Measurements from ENCODE around the gene REP15. TPM values are rescaled to one million over a fixed set of nuclear protein-coding genes. Genes with fewer than 3 reads are reported as not detected.

REP15 gene
- total and polyA plus RNA-seq, 4 donors = 0.63 to 2.1 (median 1.7) TPM

- peaks cover 0 to 13% (median 0%) of the 10 kb centered on the region in 5 donors for H3K4me1 ChIP-seq (ENCODE audit: control insufficient read depth in 5 of 5, insufficient read depth in 5 of 5, low read length in 5 of 5)
- WGBS, 2 donors = 82 to 93% methylated on average over 1 of the region's 1 CpG
- H3K36me3 ChIP-seq (ENCODE audit: control insufficient read depth in 4 of 4, insufficient read depth in 4 of 4, low read length in 4 of 4) = peaks cover 18 to 42% (median 25%) of the 10 kb centered on the region in 4 donors
- no peak for TF ChIP-seq CTCF (IDR thresholded peaks at IDR 0.05; ENCODE audit: control extremely low read depth, extremely low read depth)
- DNase-seq (peak in 2 of 3 donors; percentile 11 to 31), ATAC-seq (ENCODE audit: insufficient read depth, low FRiP score) (no peak)
- H3K4me3 ChIP-seq = no peak overlapping the region
- no peaks in the 10 kb centered on the region for H3K27me3 ChIP-seq (ENCODE audit: control insufficient read depth in 3 of 3, insufficient read depth in 3 of 3, low read length in 2 of 3)
- H3K27ac ChIP-seq (ENCODE audit: low read depth in 1 of 2, low read length in 1 of 2) = peak overlapping the region in 1 of 2 donors; percentile 45
- H3K9me3 ChIP-seq (ENCODE audit: control insufficient read depth in 4 of 4, insufficient read depth in 3 of 4, low read length in 3 of 4) = no peaks in the 10 kb centered on the region
- H3K9ac ChIP-seq (ENCODE audit: insufficient read depth in 1 of 2, low read length in 2 of 2) = no peak overlapping the region
Measured at GRCh38 chr12:27672643-27673042, 23.6 kb upstream of the REP15 start.

- 66 to 82% methylated on average over 3 of the region's 3 CpGs for WGBS, 2 donors
- peaks cover 16 to 36% (median 22%) of the 10 kb centered on the region in 4 donors for H3K36me3 ChIP-seq (ENCODE audit: control insufficient read depth in 4 of 4, insufficient read depth in 4 of 4, low read length in 4 of 4)
Measured at GRCh38 chr12:27673101-27673718, 23.0 kb upstream of the REP15 start.

GRCh38 chr12:27674989-27675388 lies 21.3 kb upstream of the REP15 start:
- DNase-seq (no peak), ATAC-seq (ENCODE audit: insufficient read depth, low FRiP score) (no peak)
- Histone ChIP-seq H3K27ac (ENCODE audit: low read depth in 1 of 2, low read length in 1 of 2) (no peak overlapping the region), H3K9me3 (ENCODE audit: control insufficient read depth in 4 of 4, insufficient read depth in 3 of 4, low read length in 3 of 4) (peaks cover 0 to 1% (median 0%) of the 10 kb centered on the region in 4 donors), H3K4me3 (no peak overlapping the region), H3K36me3 (ENCODE audit: control insufficient read depth in 4 of 4, insufficient read depth in 4 of 4, low read length in 4 of 4) (peaks cover 19 to 37% (median 28%) of the 10 kb centered on the region in 4 donors), H3K4me1 (ENCODE audit: control insufficient read depth in 5 of 5, insufficient read depth in 5 of 5, low read length in 5 of 5) (peaks cover 0 to 13% (median 0%) of the 10 kb centered on the region in 5 donors), H3K27me3 (ENCODE audit: control insufficient read depth in 3 of 3, insufficient read depth in 3 of 3, low read length in 2 of 3) (no peaks in the 10 kb centered on the region), H3K9ac (ENCODE audit: insufficient read depth in 1 of 2, low read length in 2 of 2) (no peak overlapping the region)
- 73 to 75% methylated on average over 2 of the region's 2 CpGs for WGBS, 2 donors
- TF ChIP-seq CTCF (IDR thresholded peaks at IDR 0.05; ENCODE audit: control extremely low read depth, extremely low read depth) = no peak

More at GRCh38 chr12:27673101-27673718, 23.0 kb upstream of the REP15 start:
- Histone ChIP-seq H3K4me1 (ENCODE audit: control insufficient read depth in 5 of 5, insufficient read depth in 5 of 5, low read length in 5 of 5) (peaks cover 0 to 13% (median 0%) of the 10 kb centered on the region in 5 donors), H3K9ac (ENCODE audit: insufficient read depth in 1 of 2, low read length in 2 of 2) (no peak overlapping the region), H3K4me3 (no peak overlapping the region), H3K27me3 (ENCODE audit: control insufficient read depth in 3 of 3, insufficient read depth in 3 of 3, low read length in 2 of 3) (no peaks in the 10 kb centered on the region), H3K27ac (ENCODE audit: low read depth in 1 of 2, low read length in 1 of 2) (no peak overlapping the region), H3K9me3 (ENCODE audit: control insufficient read depth in 4 of 4, insufficient read depth in 3 of 4, low read length in 3 of 4) (no peaks in the 10 kb centered on the region)
- TF ChIP-seq CTCF (IDR thresholded peaks at IDR 0.05; ENCODE audit: control extremely low read depth, extremely low read depth) = no peak
- ATAC-seq (ENCODE audit: insufficient read depth, low FRiP score) = no peak
- DNase-seq = peak in 2 of 3 donors; percentile 7 to 21

All from lung (tissue), 12 donors.